ENCODE measurements around the gene PRDM5. TPM values are rescaled to one million over a fixed set of nuclear protein-coding genes. Genes with fewer than 3 reads are reported as not detected.

The PRDM5 gene
- total RNA-seq, 1 donor: 0.94 TPM

- no peaks in the 10 kb centered on the region for H3K27me3 ChIP-seq (ENCODE audit: insufficient read depth, low read length)
- H3K4me1 ChIP-seq (ENCODE audit: insufficient read depth, low read length): no peaks in the 10 kb centered on the region
- no peak overlapping the region for H3K4me3 ChIP-seq (ENCODE audit: low read length)
- no peaks in the 10 kb centered on the region for H3K9me3 ChIP-seq (ENCODE audit: low read depth, low read length)
Measured at GRCh38 chr4:120881351-120881750, 41.2 kb downstream of the PRDM5 start.

GRCh38 chr4:120877021-120877420 lies 45.5 kb downstream of the PRDM5 start:
- Histone ChIP-seq H3K4me3 (ENCODE audit: low read length) (no peak overlapping the region), H3K4me1 (ENCODE audit: insufficient read depth, low read length) (no peaks in the 10 kb centered on the region), H3K9me3 (ENCODE audit: low read depth, low read length) (no peaks in the 10 kb centered on the region), H3K27me3 (ENCODE audit: insufficient read depth, low read length) (no peaks in the 10 kb centered on the region)

- H3K4me1 ChIP-seq (ENCODE audit: insufficient read depth, low read length): no peaks in the 10 kb centered on the region
- H3K27me3 ChIP-seq (ENCODE audit: insufficient read depth, low read length): no peaks in the 10 kb centered on the region
- no peaks in the 10 kb centered on the region for H3K9me3 ChIP-seq (ENCODE audit: low read depth, low read length)
- no peak overlapping the region for H3K4me3 ChIP-seq (ENCODE audit: low read length)
Measured at GRCh38 chr4:120874792-120875774, 47.4 kb downstream of the PRDM5 start.

GRCh38 chr4:120873554-120873953 lies 49.0 kb downstream of the PRDM5 start:
- no peaks in the 10 kb centered on the region for H3K4me1 ChIP-seq (ENCODE audit: insufficient read depth, low read length)
- no peaks in the 10 kb centered on the region for H3K9me3 ChIP-seq (ENCODE audit: low read depth, low read length)

GRCh38 chr4:120871173-120871572 lies 51.4 kb downstream of the PRDM5 start:
- no peaks in the 10 kb centered on the region for H3K27me3 ChIP-seq (ENCODE audit: insufficient read depth, low read length)
- no peaks in the 10 kb centered on the region for H3K4me1 ChIP-seq (ENCODE audit: insufficient read depth, low read length)
- H3K9me3 ChIP-seq (ENCODE audit: low read depth, low read length): no peaks in the 10 kb centered on the region
- no peak overlapping the region for H3K4me3 ChIP-seq (ENCODE audit: low read length)

More at GRCh38 chr4:120873554-120873953, 49.0 kb downstream of the PRDM5 start:
- no peak overlapping the region for H3K4me3 ChIP-seq (ENCODE audit: low read length)
- no peaks in the 10 kb centered on the region for H3K27me3 ChIP-seq (ENCODE audit: insufficient read depth, low read length)

- Histone ChIP-seq H3K27me3 (ENCODE audit: insufficient read depth, low read length) (no peaks in the 10 kb centered on the region), H3K4me3 (ENCODE audit: low read length) (no peak overlapping the region), H3K9me3 (ENCODE audit: low read depth, low read length) (no peaks in the 10 kb centered on the region), H3K4me1 (ENCODE audit: insufficient read depth, low read length) (no peaks in the 10 kb centered on the region)
Measured at GRCh38 chr4:120870279-120870673, 52.2 kb downstream of the PRDM5 start.

GRCh38 chr4:120869613-120870278 lies 52.8 kb downstream of the PRDM5 start:
- Histone ChIP-seq H3K27me3 (ENCODE audit: insufficient read depth, low read length) (no peaks in the 10 kb centered on the region), H3K4me3 (ENCODE audit: low read length) (no peak overlapping the region), H3K4me1 (ENCODE audit: insufficient read depth, low read length) (no peaks in the 10 kb centered on the region), H3K9me3 (ENCODE audit: low read depth, low read length) (no peaks in the 10 kb centered on the region)

- no peaks in the 10 kb centered on the region for H3K4me1 ChIP-seq (ENCODE audit: insufficient read depth, low read length)
- H3K9me3 ChIP-seq (ENCODE audit: low read depth, low read length): no peaks in the 10 kb centered on the region
- H3K27me3 ChIP-seq (ENCODE audit: insufficient read depth, low read length): no peaks in the 10 kb centered on the region
- H3K4me3 ChIP-seq (ENCODE audit: low read length): no peak overlapping the region
Measured at GRCh38 chr4:120867506-120867905, 55.0 kb downstream of the PRDM5 start.

GRCh38 chr4:120865985-120866384 lies 56.5 kb downstream of the PRDM5 start:
- H3K4me1 ChIP-seq (ENCODE audit: insufficient read depth, low read length): no peaks in the 10 kb centered on the region
- H3K4me3 ChIP-seq (ENCODE audit: low read length): no peak overlapping the region
- H3K27me3 ChIP-seq (ENCODE audit: insufficient read depth, low read length): no peaks in the 10 kb centered on the region
- H3K9me3 ChIP-seq (ENCODE audit: low read depth, low read length): no peaks in the 10 kb centered on the region

- Histone ChIP-seq H3K4me3 (ENCODE audit: low read length) (no peak overlapping the region), H3K4me1 (ENCODE audit: insufficient read depth, low read length) (no peaks in the 10 kb centered on the region), H3K27me3 (ENCODE audit: insufficient read depth, low read length) (no peaks in the 10 kb centered on the region), H3K9me3 (ENCODE audit: low read depth, low read length) (no peaks in the 10 kb centered on the region)
Measured at GRCh38 chr4:120864969-120865368, 57.6 kb downstream of the PRDM5 start.

GRCh38 chr4:120862432-120862831 lies 60.1 kb downstream of the PRDM5 start:
- Histone ChIP-seq H3K4me1 (ENCODE audit: insufficient read depth, low read length) (no peaks in the 10 kb centered on the region), H3K4me3 (ENCODE audit: low read length) (no peak overlapping the region), H3K9me3 (ENCODE audit: low read depth, low read length) (no peaks in the 10 kb centered on the region), H3K27me3 (ENCODE audit: insufficient read depth, low read length) (no peaks in the 10 kb centered on the region)

GRCh38 chr4:120861852-120862251 lies 60.7 kb downstream of the PRDM5 start:
- no peak overlapping the region for H3K4me3 ChIP-seq (ENCODE audit: low read length)

GRCh38 chr4:120858776-120859175 lies 63.8 kb downstream of the PRDM5 start:
- H3K9me3 ChIP-seq (ENCODE audit: low read depth, low read length): no peaks in the 10 kb centered on the region
- no peaks in the 10 kb centered on the region for H3K4me1 ChIP-seq (ENCODE audit: insufficient read depth, low read length)
- no peak overlapping the region for H3K4me3 ChIP-seq (ENCODE audit: low read length)
- no peaks in the 10 kb centered on the region for H3K27me3 ChIP-seq (ENCODE audit: insufficient read depth, low read length)

More at GRCh38 chr4:120861852-120862251, 60.7 kb downstream of the PRDM5 start:
- no peaks in the 10 kb centered on the region for H3K27me3 ChIP-seq (ENCODE audit: insufficient read depth, low read length)
- H3K9me3 ChIP-seq (ENCODE audit: low read depth, low read length): no peaks in the 10 kb centered on the region
- H3K4me1 ChIP-seq (ENCODE audit: insufficient read depth, low read length): no peaks in the 10 kb centered on the region

GRCh38 chr4:120857312-120857711 lies 65.2 kb downstream of the PRDM5 start:
- H3K27me3 ChIP-seq (ENCODE audit: insufficient read depth, low read length): no peaks in the 10 kb centered on the region
- H3K4me3 ChIP-seq (ENCODE audit: low read length): no peak overlapping the region
- no peaks in the 10 kb centered on the region for H3K4me1 ChIP-seq (ENCODE audit: insufficient read depth, low read length)
- H3K9me3 ChIP-seq (ENCODE audit: low read depth, low read length): no peaks in the 10 kb centered on the region

GRCh38 chr4:120856294-120856693 lies 66.2 kb downstream of the PRDM5 start:
- H3K4me3 ChIP-seq (ENCODE audit: low read length): no peak overlapping the region
- H3K4me1 ChIP-seq (ENCODE audit: insufficient read depth, low read length): no peaks in the 10 kb centered on the region
- H3K27me3 ChIP-seq (ENCODE audit: insufficient read depth, low read length): no peaks in the 10 kb centered on the region
- H3K9me3 ChIP-seq (ENCODE audit: low read depth, low read length): no peaks in the 10 kb centered on the region
